WTC11 (cell line): ENCODE measurements around the gene CCDC138. TPM values are rescaled to one million over a fixed set of nuclear protein-coding genes. Genes with fewer than 3 reads are reported as not detected.

ENCODE experiments used
- ATAC-seq: fragments of 200-7000 bp; cut with Tn5 transposase; 2 replicates; pipeline ENCODE4 v1.10.0; 2021; ENCODE audit warnings: mild to moderate bottlenecking, moderate library complexity
- CTCF ChIA-PET: fragments of 300-600 bp; sonication (Branson Sonifier 250); formaldehyde crosslinking; loops from one replicate; lab custom pipeline; 2021; ENCODE audit warnings: antibody characterized with exemption; lab: Charles Lee
- POLR2A ChIA-PET: fragments of 350-600 bp; sonication (Branson Sonifier 250); formaldehyde crosslinking; loops from one replicate; lab custom pipeline; 2021; ENCODE audit warnings: antibody characterized with exemption; lab: Charles Lee
- DNase-seq: peaks from one replicate; pipeline ENCODE4 v3.0.0; 2021; ENCODE audit warnings: low spot score
- H3K27ac Mint-ChIP-seq: 2 replicates; pipeline ENCODE4 v1.8.0; 2021; ENCODE audit warnings: mixed read lengths
- H3K27me3 Mint-ChIP-seq: 2 replicates; pipeline ENCODE4 v1.8.0; 2021; ENCODE audit warnings: low read depth, mild to moderate bottlenecking, moderate library complexity, mixed read lengths
- H3K36me3 Mint-ChIP-seq: 2 replicates; pipeline ENCODE4 v1.8.0; 2021; ENCODE audit warnings: mixed read lengths
- H3K4me1 Mint-ChIP-seq: 2 replicates; pipeline ENCODE4 v1.8.0; 2022; ENCODE audit warnings: mixed read lengths
- H3K4me3 Mint-ChIP-seq: 2 replicates; pipeline ENCODE4 v1.8.0; 2021; ENCODE audit warnings: mild to moderate bottlenecking, moderate library complexity, mixed read lengths
- H3K9me3 Mint-ChIP-seq: 2 replicates; pipeline ENCODE4 v1.8.0; 2021; ENCODE audit warnings: mixed read lengths
- AR ChIP-seq: fragments of 250-450 bp; sonication (Bioruptor Pico); IDR thresholded peaks from 2 replicates; pipeline ENCODE4 v1.9.0; 2021; ENCODE audit warnings: mild to moderate bottlenecking
- ARID4B ChIP-seq: sonication (generic); formaldehyde crosslinking; IDR thresholded peaks from 2 replicates; pipeline ENCODE4 v1.8.0; 2023; ENCODE audit warnings: missing genetic modification reagents, mild to moderate bottlenecking, borderline replicate concordance
- ATF1 ChIP-seq: sonication (generic); formaldehyde crosslinking; IDR thresholded peaks from 2 replicates; pipeline ENCODE4 v1.8.1; 2023; ENCODE audit warnings: mild to moderate bottlenecking, moderate library complexity, missing genetic modification reagents
- ATF3 ChIP-seq: sonication (generic); formaldehyde crosslinking; conservative IDR thresholded peaks from 2 replicates; pipeline ENCODE4 v1.8.1; 2022; ENCODE audit warnings: mild to moderate bottlenecking, missing genetic modification reagents
- CDX4 ChIP-seq: fragments of 250-450 bp; sonication (Bioruptor Pico); IDR thresholded peaks from 2 replicates; pipeline ENCODE4 v1.9.0; 2021; ENCODE audit warnings: moderate library complexity, mild to moderate bottlenecking, inconsistent platforms, borderline replicate concordance
- ELF4 ChIP-seq: sonication (generic); formaldehyde crosslinking; IDR thresholded peaks from 2 replicates; pipeline ENCODE4 v1.8.1; 2022; ENCODE audit warnings: low read depth, mild to moderate bottlenecking, moderate library complexity, missing genetic modification reagents
- FOXP4 ChIP-seq: sonication (generic); formaldehyde crosslinking; IDR thresholded peaks from 2 replicates; pipeline ENCODE4 v1.8.0; 2022; ENCODE audit warnings: mild to moderate bottlenecking, missing genetic modification reagents
- MLX ChIP-seq: sonication (generic); formaldehyde crosslinking; IDR thresholded peaks from 2 replicates; pipeline ENCODE4 v1.8.1; 2023; ENCODE audit warnings: mild to moderate bottlenecking, missing genetic modification reagents, moderate library complexity
- NFYB ChIP-seq: sonication (generic); formaldehyde crosslinking; conservative IDR thresholded peaks from 2 replicates; pipeline ENCODE4 v1.8.0; 2022; ENCODE audit warnings: low read depth, missing genetic modification reagents
- NR3C1 ChIP-seq: sonication (generic); formaldehyde crosslinking; conservative IDR thresholded peaks from 2 replicates; pipeline ENCODE4 v1.8.1; 2023; ENCODE audit warnings: low read depth, mild to moderate bottlenecking, missing genetic modification reagents
- SMAD3 ChIP-seq: sonication (generic); formaldehyde crosslinking; IDR thresholded peaks from 2 replicates; pipeline ENCODE4 v1.8.0; 2022; ENCODE audit warnings: missing genetic modification reagents, mild to moderate bottlenecking, borderline replicate concordance
- SMAD4 ChIP-seq: sonication (generic); formaldehyde crosslinking; IDR thresholded peaks from 2 replicates; pipeline ENCODE4 v1.8.0; 2022; ENCODE audit warnings: mild to moderate bottlenecking, missing genetic modification reagents
- ZMAT4 ChIP-seq: fragments of 250-450 bp; sonication (Bioruptor Pico); IDR thresholded peaks from 2 replicates; pipeline ENCODE4 v1.9.0; 2021; ENCODE audit warnings: mild to moderate bottlenecking
- ZNF121 ChIP-seq: sonication (generic); formaldehyde crosslinking; IDR thresholded peaks from 2 replicates; pipeline ENCODE4 v1.8.0; 2023; ENCODE audit warnings: missing genetic modification reagents
- ZNF425 ChIP-seq: fragments of 250-450 bp; sonication (Bioruptor Pico); conservative IDR thresholded peaks from 2 replicates; pipeline ENCODE4 v1.9.0; 2021; ENCODE audit warnings: mild to moderate bottlenecking
- total RNA-seq: library from RNA; stranded (reverse); gene quantifications from 3 replicates; pipeline ENCODE4 v1.2.3, GENCODE V29; 2021

The CCDC138 gene
- total RNA-seq, 1 experiment from 2014 or later: 23.5 TPM

GRCh38 chr2:108803045-108803736 is 16.6 kb downstream of the CCDC138 start:
- ChIA-PET POLR2A (no interaction called here), CTCF (no interaction called here)
- Mint-ChIP-seq H3K9me3 (peaks cover 9% of the 10 kb centered on the region), H3K4me3 (no peak overlapping the region), H3K36me3 (peaks cover 60% of the 10 kb centered on the region), H3K27me3 (no peaks in the 10 kb centered on the region), H3K4me1 (no peaks in the 10 kb centered on the region), H3K27ac (no peak overlapping the region)
- DNase-seq (no peak), ATAC-seq (no peak)
- TF ChIP-seq ATF1 (CRISPR knock-in tag): no peak
- TF ChIP-seq NR3C1 (CRISPR knock-in tag): no peak
- TF ChIP-seq ZNF121 (CRISPR knock-in tag): 0 out of 2 replicates have a peak, but pooled peaks have one; percentile 33
- TF ChIP-seq ELF4 (CRISPR knock-in tag): no peak

- Mint-ChIP-seq H3K27ac (no peak overlapping the region), H3K4me3 (no peak overlapping the region), H3K4me1 (no peaks in the 10 kb centered on the region), H3K9me3 (peaks cover 27% of the 10 kb centered on the region), H3K27me3 (no peaks in the 10 kb centered on the region), H3K36me3 (peaks cover 60% of the 10 kb centered on the region)
- no peak for ATAC-seq
- POLR2A ChIA-PET: no interaction called here
- CTCF ChIA-PET: no interaction called here
- DNase-seq: no peak
- TF ChIP-seq ZNF425 (CRISPR knock-in tag): no peak
- TF ChIP-seq CDX4: no peak
- TF ChIP-seq ZMAT4: no peak
- no peak for TF ChIP-seq SMAD3 (CRISPR knock-in tag)
- TF ChIP-seq FOXP4 (CRISPR knock-in tag): no peak
- TF ChIP-seq ARID4B: no peak
- no peak for TF ChIP-seq SMAD4 (CRISPR knock-in tag)
- no peak for TF ChIP-seq NFYB (CRISPR knock-in tag)
- no peak for TF ChIP-seq MLX (CRISPR knock-in tag)
- no peak for TF ChIP-seq ELF4 (CRISPR knock-in tag)
- no peak for TF ChIP-seq AR
- TF ChIP-seq ATF3: no peak
These were observed 18.5 kb downstream of the CCDC138 start for GRCh38 chr2:108805032-108805431.
